Lower lobe of right lung (tissue), 2 donors: ENCODE measurements around the gene EMX2. TPM values are rescaled to one million over a fixed set of nuclear protein-coding genes. Genes with fewer than 3 reads are reported as not detected.
A peak's percentile ranks its signal among the peaks of the same experiment; 100 is the strongest.

Experiments used
- ATAC-seq, 2 donors: fragments of 200-7000 bp; cut with Tn5 transposase; one replicate each; pipeline ENCODE4 v1.9.1; 2020 to 2022; ENCODE audit warnings: mild to moderate bottlenecking in 2 of 2, moderate library complexity in 2 of 2
- DNase-seq: peaks from one replicate; pipeline ENCODE4 v3.0.0-alpha.2; 2020
- H3K27ac ChIP-seq: fragments of 200-600 bp; one replicate; pipeline ENCODE4 v1.8.0; 2022
- H3K27me3 ChIP-seq: fragments of 200-600 bp; one replicate; pipeline ENCODE4 v1.8.0; 2022; ENCODE audit warnings: low read depth
- H3K36me3 ChIP-seq: fragments of 200-600 bp; one replicate; pipeline ENCODE4 v1.8.0; 2022; ENCODE audit warnings: mild to moderate bottlenecking
- H3K4me1 ChIP-seq: fragments of 200-600 bp; one replicate; pipeline ENCODE4 v1.8.0; 2022
- H3K4me3 ChIP-seq: fragments of 200-600 bp; one replicate; pipeline ENCODE4 v1.8.0; 2022; ENCODE audit warnings: mild to moderate bottlenecking
- H3K9me3 ChIP-seq: fragments of 200-600 bp; one replicate; pipeline ENCODE4 v1.8.0; 2022
- intact Hi-C: fragments of 100-400 bp; cut with DNase I; formaldehyde crosslinking; loops from one replicate; pipeline ENCODE4 v1.11.0; 2022
- total RNA-seq: library from RNA; stranded (reverse); fragmentation: NEBNext Ultra II Directional; extraction: Animal tissue kit (Norgen Biotek cat#: 25700); gene quantifications from one replicate; pipeline ENCODE4 v1.2.1, GENCODE V29; 2021
- TF ChIP-seq, protein P1 (sequence below): fragments of 200-600 bp; IDR thresholded peaks from one replicate; pipeline ENCODE4 v1.8.0; 2022; ENCODE audit warnings: antibody characterized with exemption, mild to moderate bottlenecking
- donor health status: DM: no; HTN: yes; CAD: no; lungs with severe emphysema.

The EMX2 gene
- total RNA-seq, 1 donor from 2014 or later = not detected

DNA sequence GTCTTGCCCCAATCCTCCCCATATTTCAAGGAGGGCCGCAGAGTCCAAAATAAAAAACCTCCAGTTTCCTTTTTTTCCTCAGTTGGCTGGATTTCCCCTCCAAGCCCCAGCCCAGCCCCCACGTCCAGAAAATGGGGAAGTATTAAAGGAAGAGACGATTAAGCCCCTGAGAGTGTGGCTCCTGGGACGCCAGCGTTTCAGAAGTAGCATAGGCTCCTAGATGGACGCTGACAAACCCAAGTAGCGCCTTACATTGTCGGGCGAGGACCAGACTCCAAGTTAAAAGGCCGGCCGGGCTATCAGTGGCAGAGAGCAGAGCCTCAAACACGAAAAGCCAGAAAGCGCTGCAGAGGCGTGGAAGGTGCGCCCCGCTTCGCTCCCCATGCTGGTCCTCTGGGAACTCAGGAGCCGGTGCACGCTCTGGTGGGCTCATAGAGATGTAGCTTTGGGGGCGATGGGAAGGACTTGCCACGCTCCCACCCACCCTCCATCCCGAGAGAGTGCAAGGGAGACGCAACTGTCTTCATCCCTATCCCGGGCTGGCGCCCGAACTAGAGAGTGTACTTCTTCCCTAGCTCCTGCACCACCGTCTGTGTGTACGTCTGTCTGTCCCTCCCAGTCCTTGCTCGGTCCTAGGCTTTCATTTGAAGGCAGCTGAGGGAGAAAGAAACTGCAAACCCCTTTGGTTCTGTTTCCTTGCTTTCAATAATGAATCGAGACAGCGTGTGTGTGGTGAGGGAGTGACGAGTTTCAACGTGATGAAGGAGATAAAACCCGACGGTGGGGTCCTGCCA is 6.3 kb upstream of the EMX2 start:
- TF ChIP-seq, protein P1, sequence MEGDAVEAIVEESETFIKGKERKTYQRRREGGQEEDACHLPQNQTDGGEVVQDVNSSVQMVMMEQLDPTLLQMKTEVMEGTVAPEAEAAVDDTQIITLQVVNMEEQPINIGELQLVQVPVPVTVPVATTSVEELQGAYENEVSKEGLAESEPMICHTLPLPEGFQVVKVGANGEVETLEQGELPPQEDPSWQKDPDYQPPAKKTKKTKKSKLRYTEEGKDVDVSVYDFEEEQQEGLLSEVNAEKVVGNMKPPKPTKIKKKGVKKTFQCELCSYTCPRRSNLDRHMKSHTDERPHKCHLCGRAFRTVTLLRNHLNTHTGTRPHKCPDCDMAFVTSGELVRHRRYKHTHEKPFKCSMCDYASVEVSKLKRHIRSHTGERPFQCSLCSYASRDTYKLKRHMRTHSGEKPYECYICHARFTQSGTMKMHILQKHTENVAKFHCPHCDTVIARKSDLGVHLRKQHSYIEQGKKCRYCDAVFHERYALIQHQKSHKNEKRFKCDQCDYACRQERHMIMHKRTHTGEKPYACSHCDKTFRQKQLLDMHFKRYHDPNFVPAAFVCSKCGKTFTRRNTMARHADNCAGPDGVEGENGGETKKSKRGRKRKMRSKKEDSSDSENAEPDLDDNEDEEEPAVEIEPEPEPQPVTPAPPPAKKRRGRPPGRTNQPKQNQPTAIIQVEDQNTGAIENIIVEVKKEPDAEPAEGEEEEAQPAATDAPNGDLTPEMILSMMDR = no peak
- no peak overlapping the region for H3K4me3 ChIP-seq
- H3K9me3 ChIP-seq = no peaks in the 10 kb centered on the region
- intact Hi-C loops = no loop called here
- H3K4me1 ChIP-seq = peaks cover 29% of the 10 kb centered on the region
- H3K27ac ChIP-seq = no peak overlapping the region
- no peak for DNase-seq
- H3K36me3 ChIP-seq = no peaks in the 10 kb centered on the region
- H3K27me3 ChIP-seq = peaks cover 99% of the 10 kb centered on the region
- ATAC-seq = no peak

GRCh38 chr10:117536866-117537435 is 5.6 kb upstream of the EMX2 start:
- intact Hi-C loops = no loop called here
- no peak for DNase-seq

GRCh38 chr10:117537436-117537903 is 5.1 kb upstream of the EMX2 start:
- Histone ChIP-seq H3K27me3 (peaks cover 99% of the 10 kb centered on the region), H3K9me3 (no peaks in the 10 kb centered on the region), H3K27ac (no peak overlapping the region), H3K36me3 (no peaks in the 10 kb centered on the region), H3K4me3 (peak overlapping the region; percentile 25), H3K4me1 (peaks cover 33% of the 10 kb centered on the region)
- ATAC-seq = peak; percentile 74 to 83
- intact Hi-C loops = no loop called here
- no peak for DNase-seq
- TF ChIP-seq, protein P1 = peak; percentile 65

More at GRCh38 chr10:117536866-117537435, 5.6 kb upstream of the EMX2 start:
- peaks cover 32% of the 10 kb centered on the region for H3K4me1 ChIP-seq
- H3K27ac ChIP-seq = no peak overlapping the region
- H3K4me3 ChIP-seq = no peak overlapping the region
- TF ChIP-seq, protein P1 = no peak
- no peaks in the 10 kb centered on the region for H3K9me3 ChIP-seq
- peaks cover 99% of the 10 kb centered on the region for H3K27me3 ChIP-seq
- no peak for ATAC-seq
- no peaks in the 10 kb centered on the region for H3K36me3 ChIP-seq

DNA sequence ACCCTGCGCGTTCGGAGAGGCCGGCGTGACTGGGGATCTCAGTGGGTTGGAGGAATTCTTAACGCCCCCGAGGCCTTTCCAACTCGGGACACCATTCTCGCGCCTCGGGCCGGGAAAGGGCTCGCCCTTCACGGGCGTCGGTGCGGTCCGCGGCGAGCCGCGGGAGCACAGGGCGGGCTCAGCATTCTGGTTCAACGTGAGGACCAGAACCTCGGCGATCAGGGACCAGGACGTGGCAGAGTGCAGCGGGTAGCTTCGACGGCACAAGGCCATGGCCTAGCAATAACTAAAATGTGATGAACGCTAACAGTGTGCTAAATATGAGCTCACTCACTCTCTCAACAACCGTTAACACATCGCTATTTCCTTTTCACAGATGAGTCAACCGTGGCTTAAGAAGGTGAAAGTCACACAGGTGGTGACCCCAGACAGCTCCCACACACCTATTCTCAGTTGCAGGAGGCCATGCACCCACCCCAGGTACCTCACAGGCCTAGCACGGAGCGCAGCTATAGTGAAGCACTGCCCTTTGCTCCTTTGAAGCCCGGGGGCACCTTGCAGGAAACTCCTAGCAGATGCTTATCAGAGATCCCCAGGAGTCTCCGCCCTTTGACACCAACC is 4.5 kb upstream of the EMX2 start:
- intact Hi-C loops = no loop called here
- peaks cover 97% of the 10 kb centered on the region for H3K27me3 ChIP-seq
- TF ChIP-seq, protein P1 = no peak
- ATAC-seq = peak in 1 of 2 donors; percentile 6
- no peaks in the 10 kb centered on the region for H3K36me3 ChIP-seq
- H3K9me3 ChIP-seq = no peaks in the 10 kb centered on the region
- H3K4me3 ChIP-seq = peak overlapping the region; percentile 25
- peaks cover 33% of the 10 kb centered on the region for H3K4me1 ChIP-seq
- no peak for DNase-seq
- no peak overlapping the region for H3K27ac ChIP-seq

DNA sequence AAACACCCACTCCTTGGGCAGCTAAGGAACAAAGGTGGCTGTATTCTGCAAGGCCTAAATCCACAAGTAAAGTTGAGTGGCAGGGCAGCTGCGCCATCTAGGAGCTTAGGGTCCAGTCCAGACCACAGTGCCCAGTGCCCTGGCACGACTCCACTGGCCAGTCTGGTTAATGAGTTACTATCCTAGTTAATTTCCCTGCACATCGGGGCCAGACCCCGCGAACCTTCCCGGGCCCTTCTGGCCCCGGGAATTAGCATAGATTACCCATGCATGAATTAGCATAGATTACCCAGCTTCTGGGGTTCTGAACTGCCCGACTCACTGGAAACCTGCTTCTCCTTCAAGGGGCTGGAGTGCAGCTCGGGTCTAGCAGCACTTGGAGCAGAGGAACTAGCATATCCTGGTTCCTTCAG is 3.2 kb upstream of the EMX2 start:
- no peak overlapping the region for H3K27ac ChIP-seq
- intact Hi-C loops = no loop called here
- TF ChIP-seq, protein P1 = no peak
- H3K36me3 ChIP-seq = no peaks in the 10 kb centered on the region
- DNase-seq = no peak
- H3K4me3 ChIP-seq = no peak overlapping the region
- peaks cover 98% of the 10 kb centered on the region for H3K27me3 ChIP-seq
- H3K4me1 ChIP-seq = peaks cover 43% of the 10 kb centered on the region
- no peak for ATAC-seq
- no peaks in the 10 kb centered on the region for H3K9me3 ChIP-seq
